ENCODE measurements around the gene RGS14.

RGS14 gene

DNA sequence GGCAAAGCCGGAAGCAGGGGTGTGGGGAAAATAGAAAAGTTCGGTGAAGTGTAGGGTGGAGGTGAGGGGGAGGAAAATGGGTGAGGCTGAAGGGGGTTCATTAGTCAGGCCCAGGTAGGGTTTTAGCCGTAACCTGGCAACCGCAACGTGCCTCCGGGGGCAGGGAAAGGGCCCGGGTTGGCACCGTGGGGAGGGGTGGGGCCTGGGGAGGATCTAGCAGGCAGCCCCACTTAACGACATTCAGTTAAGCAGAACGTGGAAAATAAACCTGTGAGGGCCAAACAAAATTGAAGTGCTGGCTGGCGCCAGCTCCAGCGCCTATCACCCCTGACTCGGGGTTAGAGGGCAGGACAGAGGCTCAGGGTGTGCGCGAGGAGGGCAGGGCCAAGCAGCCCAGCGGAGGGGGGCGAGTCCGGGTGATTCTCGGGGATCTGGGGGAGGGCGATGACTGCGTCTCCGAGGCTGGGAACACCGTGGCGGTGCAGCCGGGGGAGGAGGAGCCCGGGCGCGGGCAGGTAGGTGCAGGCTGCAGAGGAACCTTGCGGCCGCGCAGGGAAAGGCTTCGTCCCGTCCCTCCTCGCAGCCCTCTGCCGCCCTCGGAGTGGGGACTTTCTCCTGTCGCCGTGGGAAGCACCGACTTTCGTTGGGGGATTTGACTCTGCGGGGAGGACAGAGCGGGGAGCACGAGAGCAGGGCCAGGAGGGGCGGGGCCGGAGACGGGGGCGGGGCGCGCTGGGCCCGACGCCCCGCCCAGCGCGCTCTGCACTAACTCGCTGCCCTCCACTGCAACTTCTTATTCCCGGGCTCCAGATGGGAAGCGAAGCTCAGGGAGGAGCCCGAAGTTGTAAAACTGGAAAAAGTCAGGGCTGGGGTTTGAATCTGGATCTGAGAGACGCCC, 5.1 kb downstream of the RGS14 start:
- no peaks in the 10 kb centered on the region for H3K36me3 ChIP-seq (replicated peaks)
- peak overlapping the region; percentile 52 for H3K4me3 ChIP-seq (ENCODE audit: low read depth, low read length)
- TF ChIP-seq, protein P1, sequence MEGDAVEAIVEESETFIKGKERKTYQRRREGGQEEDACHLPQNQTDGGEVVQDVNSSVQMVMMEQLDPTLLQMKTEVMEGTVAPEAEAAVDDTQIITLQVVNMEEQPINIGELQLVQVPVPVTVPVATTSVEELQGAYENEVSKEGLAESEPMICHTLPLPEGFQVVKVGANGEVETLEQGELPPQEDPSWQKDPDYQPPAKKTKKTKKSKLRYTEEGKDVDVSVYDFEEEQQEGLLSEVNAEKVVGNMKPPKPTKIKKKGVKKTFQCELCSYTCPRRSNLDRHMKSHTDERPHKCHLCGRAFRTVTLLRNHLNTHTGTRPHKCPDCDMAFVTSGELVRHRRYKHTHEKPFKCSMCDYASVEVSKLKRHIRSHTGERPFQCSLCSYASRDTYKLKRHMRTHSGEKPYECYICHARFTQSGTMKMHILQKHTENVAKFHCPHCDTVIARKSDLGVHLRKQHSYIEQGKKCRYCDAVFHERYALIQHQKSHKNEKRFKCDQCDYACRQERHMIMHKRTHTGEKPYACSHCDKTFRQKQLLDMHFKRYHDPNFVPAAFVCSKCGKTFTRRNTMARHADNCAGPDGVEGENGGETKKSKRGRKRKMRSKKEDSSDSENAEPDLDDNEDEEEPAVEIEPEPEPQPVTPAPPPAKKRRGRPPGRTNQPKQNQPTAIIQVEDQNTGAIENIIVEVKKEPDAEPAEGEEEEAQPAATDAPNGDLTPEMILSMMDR (IDR thresholded peaks at IDR 0.05; ENCODE audit: low read depth, low read length, missing control alignments) = no peak
- no peak for DNase-seq
- no peak overlapping the region for H3K27ac ChIP-seq
- in situ Hi-C loops (cut with HindIII; ENCODE audit: low pct_ligation_motif_present, low sequenced_read_pairs) = no loop called here
- no peaks in the 10 kb centered on the region for H3K27me3 ChIP-seq (replicated peaks)

DNA sequence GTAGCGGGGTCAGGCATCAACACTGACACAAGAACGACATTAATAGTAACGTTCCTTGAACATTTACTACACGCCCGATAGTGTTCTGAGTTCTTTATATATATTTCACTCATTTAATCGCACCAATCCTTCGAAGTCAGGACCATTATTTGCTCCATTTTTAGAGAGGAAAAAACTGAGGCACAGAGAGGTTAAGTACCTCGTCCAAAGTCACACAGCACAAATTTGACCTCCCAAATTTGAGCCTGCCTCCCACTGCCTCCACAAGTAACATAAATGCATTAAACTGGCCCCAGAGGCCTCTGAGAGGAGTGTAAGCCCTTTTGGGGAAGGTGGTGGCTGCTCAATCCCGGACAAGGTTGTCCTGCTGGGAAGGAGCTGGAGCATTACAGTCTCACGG, 5.8 kb downstream of the RGS14 start:
- in situ Hi-C loops (cut with HindIII; ENCODE audit: low pct_ligation_motif_present, low sequenced_read_pairs) = no loop called here
- Histone ChIP-seq H3K27ac (no peak overlapping the region), H3K27me3 (replicated peaks) (no peaks in the 10 kb centered on the region), H3K4me3 (ENCODE audit: low read depth, low read length) (peak overlapping the region; percentile 52), H3K36me3 (replicated peaks) (no peaks in the 10 kb centered on the region)
- TF ChIP-seq, protein P1 (IDR thresholded peaks at IDR 0.05; ENCODE audit: low read depth, low read length, missing control alignments) = no peak
- DNase-seq = no peak

DNA sequence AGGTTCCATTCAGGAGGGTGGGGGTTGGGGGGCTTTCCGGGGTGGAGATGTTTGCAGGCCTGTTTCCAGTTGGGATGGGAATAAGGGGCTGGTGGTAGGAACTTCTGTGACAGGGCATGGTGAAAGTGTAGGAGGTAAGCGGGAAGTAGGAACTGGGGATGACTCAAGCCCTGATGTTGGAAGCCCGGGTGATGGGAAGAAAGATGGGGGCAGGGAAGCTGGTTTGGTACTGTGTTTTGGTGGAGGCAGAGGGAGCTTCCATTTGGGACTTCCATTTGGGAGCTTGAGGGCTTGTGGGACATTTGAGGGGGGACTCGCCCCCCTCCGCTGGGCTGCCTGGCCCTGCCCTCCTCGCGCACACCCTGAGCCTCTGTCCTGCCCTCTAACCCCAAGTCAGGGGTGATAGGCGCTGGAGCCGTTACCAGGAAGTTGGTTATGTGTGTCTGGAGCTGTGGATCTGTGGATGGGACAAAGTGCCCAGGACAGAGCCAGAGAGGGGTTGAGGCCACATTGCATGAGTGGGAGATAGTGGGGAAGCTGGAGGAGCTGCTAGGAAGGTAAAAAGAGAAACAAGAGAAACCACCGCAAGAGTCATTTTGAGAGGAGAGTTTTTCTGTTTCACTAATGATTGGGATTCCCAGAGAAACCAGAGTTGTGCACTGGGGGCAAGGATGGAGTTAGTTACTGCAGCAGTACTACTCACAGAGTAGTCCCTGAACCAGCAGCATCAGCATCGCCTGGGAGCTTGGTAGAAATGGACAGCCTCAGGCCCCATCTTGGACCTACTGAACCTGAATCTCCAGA, 6.6 kb downstream of the RGS14 start:
- H3K4me3 ChIP-seq (ENCODE audit: low read depth, low read length) = no peak overlapping the region
- TF ChIP-seq, protein P1 (IDR thresholded peaks at IDR 0.05; ENCODE audit: low read depth, low read length, missing control alignments) = no peak
- no peak overlapping the region for H3K27ac ChIP-seq
- in situ Hi-C loops (cut with HindIII; ENCODE audit: low pct_ligation_motif_present, low sequenced_read_pairs) = no loop called here
- H3K36me3 ChIP-seq (replicated peaks) = no peaks in the 10 kb centered on the region
- no peaks in the 10 kb centered on the region for H3K27me3 ChIP-seq (replicated peaks)
- no peak for DNase-seq

DNA sequence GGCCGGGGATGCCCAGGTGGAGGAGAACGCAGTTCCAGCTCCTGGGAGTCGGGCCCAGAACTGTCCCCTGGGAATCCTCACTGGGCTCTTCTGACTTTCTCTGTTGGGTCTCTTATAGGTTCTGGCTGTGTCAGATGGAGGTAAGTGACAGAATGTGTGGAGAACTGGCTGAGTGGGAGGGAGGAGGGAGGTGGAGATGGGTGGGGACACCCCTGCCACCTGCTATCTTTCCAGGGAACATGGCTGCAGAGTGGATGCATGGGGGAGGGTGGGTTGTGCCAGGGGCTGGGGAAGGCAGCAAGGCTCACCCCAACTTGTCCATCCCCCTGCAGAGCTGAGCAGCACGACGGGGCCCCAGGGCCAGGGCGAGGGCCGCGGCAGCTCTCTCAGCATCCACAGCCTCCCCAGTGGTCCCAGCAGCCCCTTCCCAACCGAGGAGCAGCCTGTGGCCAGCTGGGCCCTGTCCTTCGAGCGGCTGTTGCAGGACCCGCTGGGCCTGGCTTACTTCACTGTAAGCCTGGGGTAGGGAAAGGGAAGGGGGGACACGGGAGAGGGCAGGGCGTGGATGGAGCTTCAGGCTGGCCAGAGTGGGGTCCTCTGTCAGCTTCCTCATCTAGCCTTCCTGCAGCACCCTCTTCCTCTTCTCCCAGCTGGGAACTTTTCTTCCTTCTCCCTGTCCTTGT, 8.3 kb downstream of the RGS14 start:
- TF ChIP-seq, protein P1 (IDR thresholded peaks at IDR 0.05; ENCODE audit: low read depth, low read length, missing control alignments) = no peak

DNA sequence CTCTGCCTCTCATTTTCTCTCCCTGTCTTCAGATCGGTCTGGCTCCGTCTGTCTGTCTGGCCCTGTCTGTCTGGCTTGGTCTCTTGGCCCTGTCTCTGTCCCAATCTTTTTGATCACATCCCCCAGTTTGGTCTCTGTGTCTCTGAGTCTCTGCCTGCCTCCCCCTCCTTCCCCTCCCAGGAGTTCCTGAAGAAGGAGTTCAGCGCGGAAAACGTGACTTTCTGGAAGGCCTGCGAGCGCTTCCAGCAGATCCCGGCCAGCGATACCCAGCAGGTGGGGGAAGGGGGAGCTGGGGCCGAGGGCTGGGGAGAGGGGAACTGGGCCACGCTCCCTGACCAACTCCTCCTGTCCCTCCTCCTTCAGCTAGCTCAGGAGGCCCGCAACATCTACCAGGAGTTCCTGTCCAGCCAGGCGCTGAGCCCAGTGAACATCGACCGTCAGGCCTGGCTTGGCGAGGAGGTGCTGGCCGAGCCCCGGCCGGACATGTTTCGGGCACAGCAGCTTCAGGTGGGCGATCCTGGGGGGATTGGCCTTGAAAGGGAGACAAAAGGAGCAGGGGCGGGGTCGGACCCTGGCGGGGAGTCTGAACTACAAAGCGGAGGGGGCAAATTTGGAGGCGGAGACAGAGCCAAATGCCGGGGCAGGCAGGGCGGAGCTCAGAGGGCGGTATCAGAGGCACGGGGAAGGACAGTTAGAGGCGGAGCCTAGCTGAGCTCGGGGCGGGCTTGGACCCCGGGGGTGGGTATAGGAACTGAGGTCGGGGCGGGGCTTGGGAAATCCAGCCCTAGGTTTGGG, 9.0 kb downstream of the RGS14 start:
- DNase-seq = peak; percentile 76
- Histone ChIP-seq H3K36me3 (replicated peaks) (no peaks in the 10 kb centered on the region), H3K27ac (peak overlapping the region; percentile 31), H3K27me3 (replicated peaks) (no peaks in the 10 kb centered on the region), H3K4me3 (ENCODE audit: low read depth, low read length) (peak overlapping the region; percentile 52)
- TF ChIP-seq, protein P1 (IDR thresholded peaks at IDR 0.05; ENCODE audit: low read depth, low read length, missing control alignments) = no peak
- in situ Hi-C loops (cut with HindIII; ENCODE audit: low pct_ligation_motif_present, low sequenced_read_pairs) = no loop called here

More for the DNA sequence above, 8.3 kb downstream of the RGS14 start:
- Histone ChIP-seq H3K27me3 (replicated peaks) (no peaks in the 10 kb centered on the region), H3K4me3 (ENCODE audit: low read depth, low read length) (no peak overlapping the region), H3K36me3 (replicated peaks) (no peaks in the 10 kb centered on the region), H3K27ac (no peak overlapping the region)
- in situ Hi-C loops (cut with HindIII; ENCODE audit: low pct_ligation_motif_present, low sequenced_read_pairs) = no loop called here
- DNase-seq = no peak

Data from brain microvascular endothelial cell (primary cell).